Thyroid gland (tissue), 4 donors: ENCODE measurements around the gene MIAT.

Experiments used
- POLR2A ChIP-seq, 2 donors: fragments of 450-650 bp; IDR thresholded peaks; one replicate each; pipeline ENCODE4 v1.6.1; 2017; ENCODE audit warnings: antibody characterized with exemption in 2 of 2, mild to moderate bottlenecking in 2 of 2, moderate library complexity in 1 of 2
- TF ChIP-seq, protein P1 (sequence below), 6 experiments: fragments of 200-600 bp in 3 of 6; fragments of 450-650 bp in 3 of 6; sonication (generic) in 3 of 6; IDR thresholded peaks; one replicate each; pipeline ENCODE4 v1.5.1; 2016 to 2019; ENCODE audit warnings: antibody characterized with exemption in 6 of 6, mild to moderate bottlenecking in 2 of 6, inconsistent platforms in 1 of 6, moderate library complexity in 1 of 6

DNA sequence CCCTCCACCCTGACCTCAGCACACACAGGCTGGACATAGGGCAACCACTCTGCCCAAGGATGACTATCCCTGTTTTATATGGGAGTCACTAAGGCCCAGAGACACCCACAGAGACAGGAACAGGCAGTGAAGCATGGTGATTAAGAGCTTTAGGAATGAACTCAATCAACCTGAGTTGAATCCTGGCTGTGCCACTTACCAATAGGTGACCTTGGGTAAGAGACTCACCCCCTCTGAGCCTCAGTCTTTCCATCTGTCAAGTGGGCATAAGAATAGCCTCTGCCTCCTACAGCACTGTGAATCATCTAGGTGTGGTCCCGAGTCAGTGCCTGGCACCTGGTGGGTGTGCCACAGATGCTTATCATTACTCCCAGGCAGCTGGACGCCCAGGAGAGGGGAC is 46.4 kb upstream of the MIAT start:
- TF ChIP-seq, protein P1, sequence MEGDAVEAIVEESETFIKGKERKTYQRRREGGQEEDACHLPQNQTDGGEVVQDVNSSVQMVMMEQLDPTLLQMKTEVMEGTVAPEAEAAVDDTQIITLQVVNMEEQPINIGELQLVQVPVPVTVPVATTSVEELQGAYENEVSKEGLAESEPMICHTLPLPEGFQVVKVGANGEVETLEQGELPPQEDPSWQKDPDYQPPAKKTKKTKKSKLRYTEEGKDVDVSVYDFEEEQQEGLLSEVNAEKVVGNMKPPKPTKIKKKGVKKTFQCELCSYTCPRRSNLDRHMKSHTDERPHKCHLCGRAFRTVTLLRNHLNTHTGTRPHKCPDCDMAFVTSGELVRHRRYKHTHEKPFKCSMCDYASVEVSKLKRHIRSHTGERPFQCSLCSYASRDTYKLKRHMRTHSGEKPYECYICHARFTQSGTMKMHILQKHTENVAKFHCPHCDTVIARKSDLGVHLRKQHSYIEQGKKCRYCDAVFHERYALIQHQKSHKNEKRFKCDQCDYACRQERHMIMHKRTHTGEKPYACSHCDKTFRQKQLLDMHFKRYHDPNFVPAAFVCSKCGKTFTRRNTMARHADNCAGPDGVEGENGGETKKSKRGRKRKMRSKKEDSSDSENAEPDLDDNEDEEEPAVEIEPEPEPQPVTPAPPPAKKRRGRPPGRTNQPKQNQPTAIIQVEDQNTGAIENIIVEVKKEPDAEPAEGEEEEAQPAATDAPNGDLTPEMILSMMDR (IDR thresholded peaks at IDR 0.05): no peak
- no peak for TF ChIP-seq POLR2A (IDR thresholded peaks at IDR 0.05)
